ENCODE measurements around the gene AGMO. TPM values are rescaled to one million over a fixed set of nuclear protein-coding genes. Genes with fewer than 3 reads are reported as not detected.

Gene AGMO
- total and polyA plus RNA-seq, 10 of the 15 experiments (the other 5 are each of a cell fraction or from before 2014, with no cell fraction given) = 0.11 to 0.29 TPM; not detected in 8

DNA sequence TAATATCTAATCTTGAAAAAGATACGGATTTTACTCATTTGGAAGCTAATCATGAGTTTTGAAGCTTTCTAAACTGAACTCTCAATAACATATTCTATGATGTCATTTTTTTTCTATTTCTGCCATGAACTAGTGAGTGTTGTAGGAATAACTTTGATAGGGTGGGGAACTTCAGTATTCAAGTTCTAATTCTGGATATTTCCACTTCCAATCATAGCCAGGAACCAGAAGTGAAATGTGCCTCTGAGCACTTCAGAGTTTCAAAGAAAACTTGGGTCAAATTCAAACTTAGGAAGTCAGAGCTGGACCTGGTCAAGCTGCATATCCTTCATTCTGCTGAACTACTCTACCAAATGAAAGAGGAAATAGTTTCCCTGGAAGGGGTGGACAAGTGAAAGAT lies 847 bp downstream of the AGMO start:
- TF ChIP-seq MYB (IDR thresholded peaks at IDR 0.05; ENCODE audit: borderline replicate concordance, low read depth, low read length) (no peak), CREB1 (IDR thresholded peaks at IDR 0.05; ENCODE audit: low read depth) (no peak), RB1 (IDR thresholded peaks at IDR 0.05; ENCODE audit: borderline replicate concordance) (no peak), CREM (IDR thresholded peaks at IDR 0.05; ENCODE audit: low read depth) (no peak), SUPT20H (IDR thresholded peaks at IDR 0.05; ENCODE audit: borderline replicate concordance, control insufficient read depth, low read depth, low read length) (no peak), ATF7 (IDR thresholded peaks at IDR 0.05; ENCODE audit: low read depth) (peak; percentile 76)
- TF ChIP-seq, protein P1, sequence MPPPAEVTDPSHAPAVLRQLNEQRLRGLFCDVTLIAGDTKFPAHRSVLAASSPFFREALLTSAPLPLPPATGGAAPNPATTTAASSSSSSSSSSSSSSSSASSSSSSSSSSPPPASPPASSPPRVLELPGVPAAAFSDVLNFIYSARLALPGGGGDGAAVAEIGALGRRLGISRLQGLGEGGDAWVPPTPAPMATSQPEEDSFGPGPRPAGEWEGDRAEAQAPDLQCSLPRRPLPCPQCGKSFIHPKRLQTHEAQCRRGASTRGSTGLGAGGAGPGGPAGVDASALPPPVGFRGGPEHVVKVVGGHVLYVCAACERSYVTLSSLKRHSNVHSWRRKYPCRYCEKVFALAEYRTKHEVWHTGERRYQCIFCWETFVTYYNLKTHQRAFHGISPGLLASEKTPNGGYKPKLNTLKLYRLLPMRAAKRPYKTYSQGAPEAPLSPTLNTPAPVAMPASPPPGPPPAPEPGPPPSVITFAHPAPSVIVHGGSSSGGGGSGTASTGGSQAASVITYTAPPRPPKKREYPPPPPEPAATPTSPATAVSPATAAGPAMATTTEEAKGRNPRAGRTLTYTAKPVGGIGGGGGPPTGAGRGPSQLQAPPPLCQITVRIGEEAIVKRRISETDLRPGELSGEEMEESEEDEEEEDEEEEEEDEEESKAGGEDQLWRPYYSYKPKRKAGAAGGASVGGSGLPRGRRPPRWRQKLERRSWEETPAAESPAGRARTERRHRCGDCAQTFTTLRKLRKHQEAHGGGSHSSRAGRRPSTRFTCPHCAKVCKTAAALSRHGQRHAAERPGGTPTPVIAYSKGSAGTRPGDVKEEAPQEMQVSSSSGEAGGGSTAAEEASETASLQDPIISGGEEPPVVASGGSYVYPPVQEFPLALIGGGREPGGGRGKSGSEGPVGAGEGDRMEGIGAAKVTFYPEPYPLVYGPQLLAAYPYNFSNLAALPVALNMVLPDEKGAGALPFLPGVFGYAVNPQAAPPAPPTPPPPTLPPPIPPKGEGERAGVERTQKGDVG (CRISPR knock-in tag; IDR thresholded peaks at IDR 0.05) = no peak
- Histone ChIP-seq H4K20me1 (ENCODE audit: control insufficient read depth, insufficient read depth) (no peaks in the 10 kb centered on the region), H3K9me3 (replicated peaks; ENCODE audit: control insufficient read depth, insufficient read depth, low read length) (no peaks in the 10 kb centered on the region), H2AFZ (ENCODE audit: control insufficient read depth, low read depth, low read length) (no peak overlapping the region), H3K27me3 (replicated peaks in 1 of 2; ENCODE audit: control insufficient read depth in 2 of 2, insufficient read depth in 2 of 2, low read length in 1 of 2) (no peaks in the 10 kb centered on the region), H3K4me2 (ENCODE audit: control insufficient read depth, insufficient read depth) (no peak overlapping the region), H3K36me3 (ENCODE audit: control insufficient read depth in 2 of 2, insufficient read depth in 2 of 2, low read length in 1 of 2) (no peaks in the 10 kb centered on the region), H3K27ac (ENCODE audit: control insufficient read depth, insufficient read depth) (no peak overlapping the region), H3K9ac (ENCODE audit: control insufficient read depth, insufficient read depth, low read length) (no peak overlapping the region), H3K79me2 (ENCODE audit: control insufficient read depth, insufficient read depth, low read length) (no peaks in the 10 kb centered on the region), H3K4me3 (no peak overlapping the region), H3K4me1 (ENCODE audit: control insufficient read depth, insufficient read depth, low read length) (no peaks in the 10 kb centered on the region)
- DNase-seq (ENCODE audit: low read depth, low spot score) (no peak), ATAC-seq (no peak), FAIRE-seq (no peak)
- no TSS peak for BruUV-seq (replicated peaks)
- intact Hi-C loops (cut with micrococcal nuclease; ENCODE audit: unreplicated experiment) (no loop called here), in situ Hi-C loops (cut with MboI) (no loop called here)
- ChIA-PET CTCF (interaction anchor here (0.8 to 5.0 kb wide), 11 partner anchors 9 to 163 kb away, joined by 3 to 55 read pairs (median 5); no protein-coding TSS in a partner anchor), POLR2A (interaction anchor here (1.4 to 1.5 kb wide), 2 partner anchors 19 to 157 kb away, joined by 4 read pairs; no protein-coding TSS in a partner anchor), SMC1A (ENCODE audit: uncharacterized antibody, unreplicated experiment) (interaction anchor here (0.8 to 4.0 kb wide), 13 partner anchors 9 to 843 kb away, joined by 3 to 32 read pairs (median 5); no protein-coding TSS in a partner anchor), RAD21 (ENCODE audit: unreplicated experiment) (interaction anchor here (0.6 to 4.0 kb wide), 8 partner anchors 20 to 258 kb away, joined by 3 to 37 read pairs (median 4); no protein-coding TSS in a partner anchor)
- WGBS (ENCODE audit: insufficient coverage, insufficient replicate concordance, low lambda C conversion rate, missing lambda C conversion rate) = 0% methylated on average over 1 of the region's 1 CpG

All from GM12878 (cell line).